ENCODE data around the gene MAP4K5.

DNA sequence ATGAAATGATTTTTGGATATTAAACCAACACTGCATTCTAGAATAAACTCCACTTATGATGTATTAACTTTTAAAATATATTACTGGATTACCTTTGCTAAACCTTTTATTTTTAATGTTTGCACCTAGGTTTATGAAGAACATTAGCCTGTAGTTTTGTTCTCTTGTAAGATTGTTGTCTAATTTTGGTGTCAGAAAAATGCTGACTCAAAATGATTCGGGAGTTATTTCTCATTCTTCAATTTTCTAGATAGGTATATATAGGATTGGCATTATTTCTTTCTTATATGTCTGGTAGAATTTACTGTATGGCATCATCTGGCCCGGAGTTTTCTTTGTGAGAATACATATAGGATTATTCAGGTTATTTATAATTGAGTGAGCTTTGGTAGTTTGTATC is 54.6 kb downstream of the MAP4K5 start:
- TF ChIP-seq, protein P1, sequence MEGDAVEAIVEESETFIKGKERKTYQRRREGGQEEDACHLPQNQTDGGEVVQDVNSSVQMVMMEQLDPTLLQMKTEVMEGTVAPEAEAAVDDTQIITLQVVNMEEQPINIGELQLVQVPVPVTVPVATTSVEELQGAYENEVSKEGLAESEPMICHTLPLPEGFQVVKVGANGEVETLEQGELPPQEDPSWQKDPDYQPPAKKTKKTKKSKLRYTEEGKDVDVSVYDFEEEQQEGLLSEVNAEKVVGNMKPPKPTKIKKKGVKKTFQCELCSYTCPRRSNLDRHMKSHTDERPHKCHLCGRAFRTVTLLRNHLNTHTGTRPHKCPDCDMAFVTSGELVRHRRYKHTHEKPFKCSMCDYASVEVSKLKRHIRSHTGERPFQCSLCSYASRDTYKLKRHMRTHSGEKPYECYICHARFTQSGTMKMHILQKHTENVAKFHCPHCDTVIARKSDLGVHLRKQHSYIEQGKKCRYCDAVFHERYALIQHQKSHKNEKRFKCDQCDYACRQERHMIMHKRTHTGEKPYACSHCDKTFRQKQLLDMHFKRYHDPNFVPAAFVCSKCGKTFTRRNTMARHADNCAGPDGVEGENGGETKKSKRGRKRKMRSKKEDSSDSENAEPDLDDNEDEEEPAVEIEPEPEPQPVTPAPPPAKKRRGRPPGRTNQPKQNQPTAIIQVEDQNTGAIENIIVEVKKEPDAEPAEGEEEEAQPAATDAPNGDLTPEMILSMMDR (IDR thresholded peaks at IDR 0.05) = no peak
- no peak for TF ChIP-seq POLR2A (IDR thresholded peaks at IDR 0.05)

Data from adrenal gland (tissue), 5 donors.